T-helper 2 cell (primary cell): ENCODE results near the gene FAM186B.

Experiments used
- DNase-seq, 5 experiments: peaks; one replicate each; pipeline versions ENCODE4 v3.0.0 to v3.0.0-alpha.2; 2012 to 2022

The FAM186B gene

DNA sequence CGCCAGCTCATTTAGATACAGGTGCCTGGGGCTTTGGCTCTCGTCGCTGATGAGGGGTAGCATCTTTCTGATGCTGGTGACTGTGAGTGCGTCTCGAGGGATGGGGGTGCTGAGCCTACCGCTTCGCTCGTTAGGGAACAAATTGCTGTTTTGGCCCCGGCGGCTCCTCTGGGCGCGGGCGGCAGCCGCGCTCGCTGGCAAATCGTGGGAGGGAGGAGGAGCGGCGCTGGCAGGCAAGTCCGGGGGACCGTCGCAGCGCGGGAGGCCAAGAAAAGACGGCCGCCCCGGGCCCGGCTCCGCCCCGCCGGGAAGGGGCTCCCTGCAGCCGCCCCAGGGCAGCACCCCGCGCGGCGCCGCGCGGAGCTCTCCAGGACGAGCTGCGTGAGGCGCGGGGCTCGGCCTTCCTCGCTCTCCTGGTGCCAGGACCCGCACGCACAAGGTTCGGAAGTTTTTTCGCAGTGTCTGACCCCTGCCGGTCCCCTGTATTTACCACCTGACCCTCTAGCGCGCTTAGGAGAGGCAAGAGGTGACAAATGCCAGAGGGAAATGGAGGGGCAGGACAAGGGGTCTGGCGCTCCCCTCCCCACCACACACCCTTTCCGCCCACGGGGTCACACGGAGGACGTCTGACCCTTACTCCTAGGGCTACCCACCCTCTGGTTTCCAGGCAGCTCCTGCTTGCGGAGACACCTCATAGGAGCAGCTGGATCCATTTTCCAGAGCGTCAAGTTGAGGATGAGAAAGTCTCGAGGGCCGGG, 67.5 kb downstream of the FAM186B start:
- DNase-seq: peak in 2 of 5 experiments; percentile 4 to 30
